NCI-H1930 (cell line): ENCODE results near the gene EAF1.
"Not testable (repeated sequence)": the region's sequence is repeated elsewhere in the genome, so short reads cannot be mapped to it uniquely, and the experiment has no call there.

Experiments
- DNase-seq, 2 experiments: peaks; one replicate each; lab custom pipeline; 2025; lab: John Stamatoyannopoulos, UW

The EAF1 gene

GRCh38 chr3:15405448-15406050, 21.8 kb upstream of the EAF1 start:
- peak in 1 of 2 experiments; percentile 6 for DNase-seq

GRCh38 chr3:15409239-15409638, 18.2 kb upstream of the EAF1 start:
- no peak for DNase-seq

- DNase-seq = no peak
Measured at GRCh38 chr3:15409774-15410173, 17.6 kb upstream of the EAF1 start.

- DNase-seq = not testable (repeated sequence)
Measured at GRCh38 chr3:15410966-15411365, 16.4 kb upstream of the EAF1 start.

- DNase-seq = no peak
Measured at GRCh38 chr3:15420871-15421270, 6.5 kb upstream of the EAF1 start.

- no peak for DNase-seq
Measured at GRCh38 chr3:15426579-15427118, 749 bp upstream of the EAF1 start.

- no peak for DNase-seq
Measured at GRCh38 chr3:15427981-15428380, 583 bp downstream of the EAF1 start.

GRCh38 chr3:15428539-15428938, 1.1 kb downstream of the EAF1 start:
- no peak for DNase-seq

- DNase-seq = no peak
Measured at GRCh38 chr3:15429080-15429479, 1.7 kb downstream of the EAF1 start.

- no peak for DNase-seq
Measured at GRCh38 chr3:15430624-15431023, 3.2 kb downstream of the EAF1 start.

GRCh38 chr3:15431256-15431837, 3.9 kb downstream of the EAF1 start:
- DNase-seq = no peak

- no peak for DNase-seq
Measured at GRCh38 chr3:15433531-15433930, 6.1 kb downstream of the EAF1 start.

- no peak for DNase-seq
Measured at GRCh38 chr3:15434756-15435155, 7.4 kb downstream of the EAF1 start.

GRCh38 chr3:15436246-15436645, 8.8 kb downstream of the EAF1 start:
- no peak for DNase-seq

- no peak for DNase-seq
Measured at GRCh38 chr3:15438983-15439382, 11.6 kb downstream of the EAF1 start.

GRCh38 chr3:15439476-15439875, 12.1 kb downstream of the EAF1 start:
- no peak for DNase-seq

GRCh38 chr3:15440891-15441290, 13.5 kb downstream of the EAF1 start:
- DNase-seq = no peak

- DNase-seq = no peak
Measured at GRCh38 chr3:15443826-15444524, 16.6 kb downstream of the EAF1 start.

- no peak for DNase-seq
Measured at GRCh38 chr3:15449489-15450224, 22.3 kb downstream of the EAF1 start.

- DNase-seq = no peak
Measured at GRCh38 chr3:15450438-15451215, 23.2 kb downstream of the EAF1 start.

GRCh38 chr3:15451216-15452113, 24.1 kb downstream of the EAF1 start:
- no peak for DNase-seq
